IMR-90 (cell line): ENCODE results near the gene MCL1. TPM values are rescaled to one million over a fixed set of nuclear protein-coding genes. Genes with fewer than 3 reads are reported as not detected.

Source experiments
- ATAC-seq: fragments of 200-7000 bp; cut with Tn5 transposase; 2 replicates; pipeline ENCODE4 v1.9.1; 2020; ENCODE audit warnings: low read depth, mild to moderate bottlenecking, moderate library complexity
- BruUV-seq: library from RNA; stranded (reverse); fragments of 400-500 nt; replicated peaks from 2 replicates; lab custom pipeline; 2021; lab: Mats Ljungman, UMichigan
- CTCF ChIA-PET: fragments of 300-600 bp; formaldehyde crosslinking; extraction: SDS; loops from one replicate; lab custom pipeline; 2021; ENCODE audit warnings: antibody characterized with exemption; lab: Yijun Ruan, JAX
- POLR2A ChIA-PET: fragments of 300-600 bp; sonication (Branson Sonifier 250); formaldehyde crosslinking; loops from one replicate; lab custom pipeline; 2022; ENCODE audit warnings: antibody characterized with exemption; ENCODE audit not compliant: unreplicated experiment; lab: Charles Lee
- DNase-seq: peaks from one replicate; pipeline ENCODE4 v3.0.0; 2013
- H2AFZ ChIP-seq: replicated peaks from 2 replicates; pipeline ENCODE3; 2013; ENCODE audit warnings: low read length, mild to moderate bottlenecking; ENCODE audit not compliant: poor library complexity
- H2AK5ac ChIP-seq: 2 replicates; pipeline ENCODE4 v1.6.1; 2013; ENCODE audit warnings: low read depth, low read length, inconsistent platforms
- H2AK9ac ChIP-seq: replicated peaks from 2 replicates; pipeline ENCODE3; 2013; ENCODE audit warnings: mild to moderate bottlenecking, low read depth, low read length, moderate library complexity; ENCODE audit not compliant: poor library complexity
- H2BK120ac ChIP-seq: 2 replicates; pipeline ENCODE4 v1.6.1; 2013; ENCODE audit warnings: low read depth, low read length, inconsistent platforms
- H2BK15ac ChIP-seq: 3 replicates; pipeline ENCODE4 v1.6.1; 2013; ENCODE audit warnings: low read depth, low read length, inconsistent platforms
- H2BK20ac ChIP-seq: 2 replicates; pipeline ENCODE4 v1.6.1; 2013; ENCODE audit warnings: low read depth, mild to moderate bottlenecking, inconsistent platforms, low read length, moderate library complexity
- H2BK5ac ChIP-seq: 2 replicates; pipeline ENCODE4 v1.6.1; 2013; ENCODE audit warnings: mild to moderate bottlenecking, low read depth, low read length, inconsistent platforms; ENCODE audit not compliant: poor library complexity, severe bottlenecking
- H3K14ac ChIP-seq: replicated peaks from 2 replicates; pipeline ENCODE4 v1.6.1; 2013; ENCODE audit warnings: low read depth, low read length, inconsistent platforms
- H3K18ac ChIP-seq: 2 replicates; pipeline ENCODE4 v1.6.1; 2013; ENCODE audit warnings: low read depth, low read length, control low read depth
- H3K23ac ChIP-seq: 2 replicates; pipeline ENCODE4 v1.6.1; 2013; ENCODE audit warnings: low read depth, low read length, inconsistent platforms
- H3K27ac ChIP-seq: 2 replicates; pipeline ENCODE4 v1.5.1; 2013; ENCODE audit warnings: mild to moderate bottlenecking, control low read depth, low read length; ENCODE audit not compliant: insufficient read depth
- H3K27me3 ChIP-seq: 2 replicates; pipeline ENCODE4 v1.6.1; 2013; ENCODE audit warnings: low read length; ENCODE audit not compliant: control insufficient read depth, insufficient read depth
- H3K36me3 ChIP-seq: 2 replicates; pipeline ENCODE4 v1.6.1; 2013; ENCODE audit warnings: low read length, mixed read lengths; ENCODE audit not compliant: control insufficient read depth, insufficient read depth
- H3K4ac ChIP-seq: 2 replicates; pipeline ENCODE4 v1.6.1; 2013; ENCODE audit warnings: low read depth, low read length, inconsistent platforms
- H3K4me1 ChIP-seq: 2 replicates; pipeline ENCODE4 v1.6.1; 2013; ENCODE audit warnings: low read length, mixed read lengths; ENCODE audit not compliant: control insufficient read depth, insufficient read depth
- H3K4me2 ChIP-seq: 2 replicates; pipeline ENCODE4 v1.6.1; 2013; ENCODE audit warnings: low read depth, mild to moderate bottlenecking, control low read depth, low read length, moderate library complexity
- H3K4me3 ChIP-seq: 2 replicates; pipeline ENCODE4 v1.5.1; 2013; ENCODE audit warnings: low read depth, mild to moderate bottlenecking, control low read depth, low read length, moderate library complexity; ENCODE audit not compliant: insufficient read depth
- H3K56ac ChIP-seq: 2 replicates; pipeline ENCODE4 v1.6.1; 2013; ENCODE audit warnings: low read length, inconsistent platforms; ENCODE audit not compliant: insufficient read depth; ENCODE audit errors: extremely low read depth
- H3K79me1 ChIP-seq, 2 experiments: 2 replicates each; pipeline ENCODE4 v1.6.1; 2013; ENCODE audit warnings: low read length in 2 of 2, inconsistent platforms in 1 of 2, low read depth in 1 of 2
- H3K9ac ChIP-seq: 2 replicates; pipeline ENCODE4 v1.6.1; 2013; ENCODE audit warnings: low read depth, low read length, control low read depth
- H3K9me1 ChIP-seq: 2 replicates; pipeline ENCODE4 v1.6.1; 2013; ENCODE audit warnings: low read length, inconsistent platforms; ENCODE audit not compliant: insufficient read depth
- H3K9me3 ChIP-seq: 2 replicates; pipeline ENCODE4 v1.6.1; 2013; ENCODE audit warnings: low read length; ENCODE audit not compliant: control insufficient read depth, insufficient read depth
- H4K20me1 ChIP-seq: 2 replicates; pipeline ENCODE4 v1.6.1; 2013; ENCODE audit warnings: low read length, inconsistent platforms; ENCODE audit not compliant: insufficient read depth
- H4K5ac ChIP-seq: 2 replicates; pipeline ENCODE4 v1.6.1; 2013; ENCODE audit warnings: mild to moderate bottlenecking, low read depth, low read length, control low read depth
- H4K8ac ChIP-seq, 2 experiments: 2 replicates each; pipeline ENCODE4 v1.6.1; 2013; ENCODE audit warnings: low read depth in 2 of 2, low read length in 2 of 2, control low read depth in 1 of 2, inconsistent platforms in 1 of 2
- H4K91ac ChIP-seq: 2 replicates; pipeline ENCODE4 v1.6.1; 2013; ENCODE audit warnings: low read depth, low read length, inconsistent platforms; ENCODE audit not compliant: insufficient read depth
- BHLHE40 ChIP-seq: fragments of 150-350 bp; IDR thresholded peaks from 2 replicates; pipeline ENCODE4 v1.6.1; 2016; ENCODE audit warnings: mild to moderate bottlenecking, low read depth, low read length
- CEBPB ChIP-seq: IDR thresholded peaks from 2 replicates; pipeline ENCODE4 v1.6.1; 2012; ENCODE audit warnings: low read depth, low read length, improper control_type of control experiment
- CHD1 ChIP-seq: IDR thresholded peaks from 2 replicates; pipeline ENCODE4 v1.6.1; 2012; ENCODE audit warnings: low read depth, low read length, improper control_type of control experiment
- CTCF ChIP-seq: conservative IDR thresholded peaks from 2 replicates; pipeline ENCODE4 v1.5.1; 2012; ENCODE audit warnings: mild to moderate bottlenecking, low read depth, low read length, improper control_type of control experiment
- FOS ChIP-seq: fragments of 150-350 bp; IDR thresholded peaks from 2 replicates; pipeline ENCODE4 v1.6.1; 2016; ENCODE audit warnings: low read depth, low read length
- MAZ ChIP-seq: IDR thresholded peaks from 2 replicates; pipeline ENCODE4 v1.6.1; 2012; ENCODE audit warnings: low read depth, mild to moderate bottlenecking, low read length, improper control_type of control experiment, moderate library complexity, borderline replicate concordance
- NFE2L2 ChIP-seq: fragments of 150-350 bp; IDR thresholded peaks from 2 replicates; pipeline ENCODE4 v1.6.1; 2016; ENCODE audit warnings: low read depth, mild to moderate bottlenecking, low read length
- POLR2A ChIP-seq: IDR thresholded peaks from 2 replicates; pipeline ENCODE4 v1.6.1; 2012; ENCODE audit warnings: mild to moderate bottlenecking, low read depth, low read length
- USF2 ChIP-seq: fragments of 150-350 bp; IDR thresholded peaks from 2 replicates; pipeline ENCODE4 v1.6.1; 2017; ENCODE audit warnings: mild to moderate bottlenecking, antibody characterized with exemption, low read length, low read depth
- WGBS, 2 experiments: methylation state at CpG; one replicate each; pipeline versions ENCODE4 v1.1.5 to v1.1.7; 2013; ENCODE audit warnings: missing lambda C conversion rate in 2 of 2; ENCODE audit not compliant: insufficient read length in 1 of 2; ENCODE audit errors: extremely low coverage in 2 of 2; 5-methylcytosine and 5-hydroxymethylcytosine counted together
- dilution Hi-C: fragments of 300-500 bp; cut with HindIII; formaldehyde crosslinking; loops from one replicate; pipeline ENCODE4 v1.14.3; 2018; ENCODE audit warnings: low sequenced_read_pairs; ENCODE audit not compliant: unreplicated experiment
- in situ Hi-C: fragments of 300-500 bp; cut with MboI; formaldehyde crosslinking; loops from 3 replicates; pipeline ENCODE4 v1.14.3; 2019; ENCODE audit warnings: low sequenced_read_pairs, inconsistent platforms, mixed read lengths
- intact Hi-C: fragments of 100-400 bp; cut with micrococcal nuclease; formaldehyde crosslinking; loops from 2 replicates; pipeline ENCODE4 v1.10.0; 2022
- polyA plus RNA-seq, 3 experiments: library from polyadenylated mRNA; depleted of rRNA; stranded (reverse); fragments of >200 nt; gene quantifications; 2 replicates each; pipeline ENCODE4 v1.2.3, GENCODE V29; 2012; ENCODE audit warnings: low replicate concordance in 1 of 3
- total RNA-seq: library from RNA; depleted of rRNA; stranded (reverse); fragments of >200 nt; gene quantifications from 2 replicates; pipeline ENCODE4 v1.2.3, GENCODE V29; 2012

Gene MCL1
- total and polyA plus RNA-seq, 2 of the 4 experiments (the other 2 are of a cell fraction) = 79.5 to 142 TPM

GRCh38 chr1:150567717-150568593 is 11.5 kb downstream of the MCL1 start:
- peaks cover 67% of the 10 kb centered on the region for H4K20me1 ChIP-seq
- H3K27ac ChIP-seq = peak overlapping the region; percentile 89
- TF ChIP-seq CHD1 = no peak
- TF ChIP-seq CEBPB = 0 out of 2 replicates have a peak, but pooled peaks have one; percentile 19
- TF ChIP-seq USF2 = peak; percentile 83
- no peak for TF ChIP-seq CTCF
- TF ChIP-seq MAZ = peak; percentile 67; the same call in 1 of the 2 replicates
- 0 out of 2 replicates have a peak, but pooled peaks have one; percentile 16 for TF ChIP-seq NFE2L2
- TF ChIP-seq FOS = peak; percentile 26; the same call in 1 of the 2 replicates
- TF ChIP-seq BHLHE40 = peak; percentile 77
- TF ChIP-seq POLR2A = peak; percentile 61
- no peaks in the 10 kb centered on the region for H3K27me3 ChIP-seq
- peak overlapping the region; percentile 14 to 73; a peak in 3 of 4 replicates for H4K8ac ChIP-seq
- BruUV-seq = no TSS peak
- peak overlapping the region; percentile 3; the same call in 1 of the 2 replicates for H3K4me3 ChIP-seq
- H2AK9ac ChIP-seq = peak overlapping the region; percentile 93
- peaks cover 12 to 72% of the 10 kb centered on the region in 2 experiments; a peak in 3 of 4 replicates for H3K79me1 ChIP-seq
- ChIA-PET POLR2A (interaction anchor here (0.6 to 1.9 kb wide), 3 partner anchors 11 to 52 kb away, joined by 3 to 24 read pairs (median 4); partner anchors contain the start of gene MCL1), CTCF (interaction anchor here (0.6 to 1.1 kb wide), 2 partner anchors 52 to 429 kb away, joined by 3 read pairs; no protein-coding TSS in a partner anchor)
- peak overlapping the region; percentile 66 for H3K9ac ChIP-seq
- peak overlapping the region; percentile 59 for H4K5ac ChIP-seq
- H2BK120ac ChIP-seq = peak overlapping the region; percentile 83
- H3K14ac ChIP-seq = peak overlapping the region; percentile 38
- peak overlapping the region; percentile 86 for H3K4ac ChIP-seq
- peaks cover 27% of the 10 kb centered on the region for H3K9me1 ChIP-seq
- dilution Hi-C loops = no loop called here
- H3K23ac ChIP-seq = peak overlapping the region; percentile 94
- DNase-seq (peak; percentile 98), ATAC-seq (peak; percentile 69)
- H3K36me3 ChIP-seq = peaks cover 14% of the 10 kb centered on the region
- H3K4me1 ChIP-seq = peaks cover 33% of the 10 kb centered on the region
- H2BK15ac ChIP-seq = peak overlapping the region; percentile 55; the same call in 2 of the 3 replicates
- peak overlapping the region; percentile 18 for H2BK20ac ChIP-seq
- H4K91ac ChIP-seq = peak overlapping the region; percentile 75
- H3K4me2 ChIP-seq = peak overlapping the region; percentile 50
- peak overlapping the region; percentile 40 for H2AFZ ChIP-seq
- in situ Hi-C loops = loop anchor here (10.0 kb wide), 1 partner anchor 237 kb away; the partner anchor contains the start of gene CTSK
- intact Hi-C loops = loop anchor here (10.0 kb wide), 1 partner anchor 437 kb away; the partner anchor contains the start of genes MINDY1 and PRUNE1
- 0% methylated on average over 1 of the region's 10 CpGs; no CpG with 5 or more reads in 1 of the 2 experiments for WGBS, 2 experiments
- H3K9me3 ChIP-seq = no peaks in the 10 kb centered on the region
- H2BK5ac ChIP-seq = peak overlapping the region; percentile 87
- peak overlapping the region; percentile 62 for H3K18ac ChIP-seq
- peak overlapping the region; percentile 75; the same call in 1 of the 2 replicates for H3K56ac ChIP-seq
- peak overlapping the region; percentile 82 for H2AK5ac ChIP-seq
